WTC11 (cell line): ENCODE measurements around the gene C6orf120.

Experiments used
- CTCF ChIP-seq: fragments of 200-600 bp; IDR thresholded peaks from 2 replicates; pipeline ENCODE4 v1.8.0; 2022; ENCODE audit warnings: antibody characterized with exemption
- FOXP1 ChIP-seq: sonication (generic); formaldehyde crosslinking; IDR thresholded peaks from 2 replicates; pipeline ENCODE4 v1.8.0; 2022; ENCODE audit warnings: missing genetic modification reagents, mild to moderate bottlenecking, moderate library complexity, borderline replicate concordance
- HMGXB4 ChIP-seq: sonication (generic); formaldehyde crosslinking; IDR thresholded peaks from 2 replicates; pipeline ENCODE4 v1.8.1; 2023; ENCODE audit warnings: mild to moderate bottlenecking, moderate library complexity, missing genetic modification reagents
- JUN ChIP-seq: sonication (generic); formaldehyde crosslinking; IDR thresholded peaks from 2 replicates; pipeline ENCODE4 v1.8.0; 2023; ENCODE audit warnings: mild to moderate bottlenecking, missing genetic modification reagents
- KAT7 ChIP-seq: sonication (generic); formaldehyde crosslinking; IDR thresholded peaks from 2 replicates; pipeline ENCODE4 v1.8.1; 2023; ENCODE audit warnings: missing genetic modification reagents, mild to moderate bottlenecking, borderline replicate concordance
- MAX ChIP-seq: sonication (generic); formaldehyde crosslinking; IDR thresholded peaks from 2 replicates; pipeline ENCODE4 v1.8.0; 2022; ENCODE audit warnings: mild to moderate bottlenecking, missing genetic modification reagents
- PREB ChIP-seq: sonication (generic); formaldehyde crosslinking; IDR thresholded peaks from 2 replicates; pipeline ENCODE4 v1.8.1; 2022; ENCODE audit warnings: mild to moderate bottlenecking, missing genetic modification reagents, moderate library complexity, borderline replicate concordance
- ZNF138 ChIP-seq: sonication (generic); formaldehyde crosslinking; conservative IDR thresholded peaks from 2 replicates; pipeline ENCODE4 v1.8.1; 2022; ENCODE audit warnings: mild to moderate bottlenecking, moderate library complexity, missing genetic modification reagents
- TF ChIP-seq, protein P1 (sequence below): sonication (generic); formaldehyde crosslinking; conservative IDR thresholded peaks from 2 replicates; pipeline ENCODE4 v1.8.1; 2022; ENCODE audit warnings: mild to moderate bottlenecking, missing genetic modification reagents
- TF ChIP-seq, protein P2 (sequence below): sonication (generic); formaldehyde crosslinking; IDR thresholded peaks from 2 replicates; pipeline ENCODE4 v1.8.0; 2022; ENCODE audit warnings: mild to moderate bottlenecking, missing genetic modification reagents
- TF ChIP-seq, protein P3 (sequence below): sonication (generic); formaldehyde crosslinking; IDR thresholded peaks from 2 replicates; pipeline ENCODE4 v1.8.1; 2023; ENCODE audit warnings: mild to moderate bottlenecking, missing genetic modification reagents, moderate library complexity

DNA sequence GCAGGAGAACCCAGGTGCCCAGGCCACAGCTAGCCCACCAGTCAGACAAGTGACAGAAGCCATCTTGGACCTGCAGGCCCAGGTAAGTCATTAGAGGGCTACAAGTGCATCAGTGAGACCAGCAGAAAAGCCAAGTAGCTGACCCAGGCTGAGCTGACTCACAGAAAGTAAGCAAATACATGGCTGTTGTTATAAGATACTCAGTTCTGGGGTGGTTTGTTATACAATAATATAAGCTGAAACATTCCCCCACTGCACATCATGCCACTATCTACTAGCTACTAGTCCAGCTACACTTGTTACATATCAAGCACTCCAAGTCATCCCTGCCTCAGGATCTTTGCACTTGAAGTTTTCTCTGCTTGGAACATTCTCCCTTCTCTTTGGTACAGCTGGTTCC lies 39.4 kb downstream of the C6orf120 start:
- TF ChIP-seq CTCF (no peak), KAT7 (CRISPR knock-in tag) (no peak), ZNF138 (no peak), FOXP1 (CRISPR knock-in tag) (no peak), JUN (CRISPR knock-in tag) (no peak), PREB (no peak), HMGXB4 (CRISPR knock-in tag) (no peak), MAX (CRISPR knock-in tag) (no peak)
- TF ChIP-seq, protein P1, sequence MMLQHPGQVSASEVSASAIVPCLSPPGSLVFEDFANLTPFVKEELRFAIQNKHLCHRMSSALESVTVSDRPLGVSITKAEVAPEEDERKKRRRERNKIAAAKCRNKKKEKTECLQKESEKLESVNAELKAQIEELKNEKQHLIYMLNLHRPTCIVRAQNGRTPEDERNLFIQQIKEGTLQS (CRISPR knock-in tag): no peak
- TF ChIP-seq, protein P2, sequence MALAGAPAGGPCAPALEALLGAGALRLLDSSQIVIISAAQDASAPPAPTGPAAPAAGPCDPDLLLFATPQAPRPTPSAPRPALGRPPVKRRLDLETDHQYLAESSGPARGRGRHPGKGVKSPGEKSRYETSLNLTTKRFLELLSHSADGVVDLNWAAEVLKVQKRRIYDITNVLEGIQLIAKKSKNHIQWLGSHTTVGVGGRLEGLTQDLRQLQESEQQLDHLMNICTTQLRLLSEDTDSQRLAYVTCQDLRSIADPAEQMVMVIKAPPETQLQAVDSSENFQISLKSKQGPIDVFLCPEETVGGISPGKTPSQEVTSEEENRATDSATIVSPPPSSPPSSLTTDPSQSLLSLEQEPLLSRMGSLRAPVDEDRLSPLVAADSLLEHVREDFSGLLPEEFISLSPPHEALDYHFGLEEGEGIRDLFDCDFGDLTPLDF (CRISPR knock-in tag): no peak
- TF ChIP-seq, protein P3, sequence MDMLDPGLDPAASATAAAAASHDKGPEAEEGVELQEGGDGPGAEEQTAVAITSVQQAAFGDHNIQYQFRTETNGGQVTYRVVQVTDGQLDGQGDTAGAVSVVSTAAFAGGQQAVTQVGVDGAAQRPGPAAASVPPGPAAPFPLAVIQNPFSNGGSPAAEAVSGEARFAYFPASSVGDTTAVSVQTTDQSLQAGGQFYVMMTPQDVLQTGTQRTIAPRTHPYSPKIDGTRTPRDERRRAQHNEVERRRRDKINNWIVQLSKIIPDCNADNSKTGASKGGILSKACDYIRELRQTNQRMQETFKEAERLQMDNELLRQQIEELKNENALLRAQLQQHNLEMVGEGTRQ (CRISPR knock-in tag): no peak
